ENCODE results near the gene USO1. TPM values are rescaled to one million over a fixed set of nuclear protein-coding genes. Genes with fewer than 3 reads are reported as not detected.

The USO1 gene
- total RNA-seq, 1 experiment from 2014 or later: 110 TPM

DNA sequence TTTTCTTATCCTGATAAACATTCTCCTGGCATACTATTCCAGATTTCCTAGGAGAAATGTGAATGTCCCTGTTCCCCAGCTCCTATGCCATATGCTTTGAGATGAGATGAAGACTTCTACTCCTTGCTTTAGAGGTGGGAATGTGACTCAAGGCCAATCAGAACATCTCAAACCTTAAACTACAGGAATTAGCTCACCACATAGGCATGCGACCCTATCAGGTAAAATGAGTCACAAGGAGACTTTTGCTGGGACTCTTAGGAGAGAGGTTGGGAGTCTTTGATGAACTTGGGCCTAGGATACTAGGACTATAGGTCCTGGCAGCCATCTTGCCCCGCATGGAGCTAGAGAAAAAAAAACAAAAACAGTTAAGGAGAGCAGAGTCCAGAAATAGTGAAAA is 5.8 kb upstream of the USO1 start:
- no peak for DNase-seq
- no peak overlapping the region for H3K27ac ChIP-seq (ENCODE audit: insufficient read length, low read depth, low read length)
- no peaks in the 10 kb centered on the region for H3K9me3 Mint-ChIP-seq
- H3K79me2 ChIP-seq (ENCODE audit: insufficient read depth, low read length): peaks cover 27% of the 10 kb centered on the region; the same call in 1 of the 2 replicates
- no peaks in the 10 kb centered on the region for H3K9me3 ChIP-seq (ENCODE audit: control insufficient read depth, low read depth, low read length)
- no CpG with 5 or more reads among the region's 2 CpGs for WGBS (ENCODE audit: extremely low coverage, insufficient read length, low lambda C conversion rate)
- no peaks in the 10 kb centered on the region for H3K79me1 ChIP-seq (ENCODE audit: insufficient read depth, low read depth, low read length, poor library complexity, severe bottlenecking)
- H4K8ac ChIP-seq (replicated peaks; ENCODE audit: insufficient read length, low read depth, low read length): no peak overlapping the region
- no peak overlapping the region for H2AK5ac ChIP-seq (ENCODE audit: insufficient read length, low read length)
- H3K9ac ChIP-seq (ENCODE audit: extremely low read depth, insufficient read length, low read length): no peak overlapping the region
- H3K27ac Mint-ChIP-seq: peak overlapping the region in 2 of 3 experiments; percentile 49 to 77; a peak in 2 of 7 replicates
- peaks cover 16 to 44% (median 43%) of the 10 kb centered on the region in 3 experiments for H3K36me3 Mint-ChIP-seq (ENCODE audit: insufficient read depth in 1 of 3, low read depth in 3 of 3)
- no peak overlapping the region for H4K5ac ChIP-seq (ENCODE audit: insufficient read length, low read depth, low read length)
- no peak overlapping the region for H3K18ac ChIP-seq (ENCODE audit: insufficient read length, low read depth, low read length)
- no peaks in the 10 kb centered on the region; the same call in 1 of the 2 replicates for H3K4me1 ChIP-seq (ENCODE audit: insufficient read depth, low read length)
- no peaks in the 10 kb centered on the region for H3K27me3 ChIP-seq (ENCODE audit: insufficient read depth, low read length)
- H3K14ac ChIP-seq (ENCODE audit: insufficient read depth, low read length): no peak overlapping the region
- H4K20me1 ChIP-seq (ENCODE audit: control insufficient read depth, insufficient read depth, insufficient read length): no peaks in the 10 kb centered on the region
- no peak overlapping the region for H3K4me3 Mint-ChIP-seq
- no peak overlapping the region for H2BK20ac ChIP-seq (ENCODE audit: low read depth, low read length, poor library complexity, severe bottlenecking)
- no peak overlapping the region for H2BK12ac ChIP-seq (ENCODE audit: insufficient read length, low read depth, low read length)
- H3K4me1 Mint-ChIP-seq: peaks cover 39 to 41% of the 10 kb centered on the region in 2 experiments
- no peak overlapping the region for H3K4me2 ChIP-seq (ENCODE audit: insufficient read depth, insufficient read length, low read length)
- H3K23ac ChIP-seq (ENCODE audit: insufficient read length, low read depth, low read length): no peak overlapping the region
- no peak overlapping the region for H2BK15ac ChIP-seq (ENCODE audit: low read depth, low read length)
- no peaks in the 10 kb centered on the region for H3K23me2 ChIP-seq (ENCODE audit: insufficient read length, low read depth, low read length, poor library complexity, severe bottlenecking)
- H3K56ac ChIP-seq (ENCODE audit: insufficient read length, low read depth, low read length): no peak overlapping the region
- no peak overlapping the region for H3T11ph ChIP-seq (ENCODE audit: low read length)
- no peak overlapping the region for H2BK5ac ChIP-seq (ENCODE audit: insufficient read length, low read length)
- no peaks in the 10 kb centered on the region for H3K27me3 Mint-ChIP-seq (ENCODE audit: low read depth)
- no peak overlapping the region for H2AFZ ChIP-seq (ENCODE audit: low read length)
- no peak overlapping the region for H3K4ac ChIP-seq (ENCODE audit: low read depth, low read length)
- no peak overlapping the region for H2BK120ac ChIP-seq (ENCODE audit: low read depth, low read length, poor library complexity, severe bottlenecking)
- TF ChIP-seq, protein P1, sequence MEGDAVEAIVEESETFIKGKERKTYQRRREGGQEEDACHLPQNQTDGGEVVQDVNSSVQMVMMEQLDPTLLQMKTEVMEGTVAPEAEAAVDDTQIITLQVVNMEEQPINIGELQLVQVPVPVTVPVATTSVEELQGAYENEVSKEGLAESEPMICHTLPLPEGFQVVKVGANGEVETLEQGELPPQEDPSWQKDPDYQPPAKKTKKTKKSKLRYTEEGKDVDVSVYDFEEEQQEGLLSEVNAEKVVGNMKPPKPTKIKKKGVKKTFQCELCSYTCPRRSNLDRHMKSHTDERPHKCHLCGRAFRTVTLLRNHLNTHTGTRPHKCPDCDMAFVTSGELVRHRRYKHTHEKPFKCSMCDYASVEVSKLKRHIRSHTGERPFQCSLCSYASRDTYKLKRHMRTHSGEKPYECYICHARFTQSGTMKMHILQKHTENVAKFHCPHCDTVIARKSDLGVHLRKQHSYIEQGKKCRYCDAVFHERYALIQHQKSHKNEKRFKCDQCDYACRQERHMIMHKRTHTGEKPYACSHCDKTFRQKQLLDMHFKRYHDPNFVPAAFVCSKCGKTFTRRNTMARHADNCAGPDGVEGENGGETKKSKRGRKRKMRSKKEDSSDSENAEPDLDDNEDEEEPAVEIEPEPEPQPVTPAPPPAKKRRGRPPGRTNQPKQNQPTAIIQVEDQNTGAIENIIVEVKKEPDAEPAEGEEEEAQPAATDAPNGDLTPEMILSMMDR (conservative IDR thresholded peaks at IDR 0.05): no peak
- no peak overlapping the region for H4K91ac ChIP-seq (ENCODE audit: insufficient read length, low read depth, low read length)

Data from H9 (cell line).